NCI-H82 (cell line): ENCODE data around the gene MBOAT7.

Experiments used
- DNase-seq: peaks from one replicate; lab custom pipeline; 2025; lab: John Stamatoyannopoulos, UW

The MBOAT7 gene

GRCh38 chr19:54138489-54139256 is 50.7 kb downstream of the MBOAT7 start:
- no peak for DNase-seq

GRCh38 chr19:54137699-54138488 is 51.5 kb downstream of the MBOAT7 start, which contains the start of gene CNOT3:
TSS of gene CNOT3 (plus strand) at chr19:54137762. CDS start at chr19:54142979, 5,217 bp downstream.
- no peak for DNase-seq

GRCh38 chr19:54136864-54137698 is 52.3 kb downstream of the MBOAT7 start:
- DNase-seq = peak; percentile 100

- DNase-seq = peak; percentile 80
Observed at GRCh38 chr19:54136086-54136863, 53.1 kb downstream of the MBOAT7 start.

GRCh38 chr19:54133957-54134590 is 55.3 kb downstream of the MBOAT7 start:
- no peak for DNase-seq

- DNase-seq = peak; percentile 87
Observed at GRCh38 chr19:54133312-54133956, 55.9 kb downstream of the MBOAT7 start.

GRCh38 chr19:54129617-54129996 is 59.8 kb downstream of the MBOAT7 start:
- DNase-seq = no peak

- DNase-seq = no peak
Observed at GRCh38 chr19:54128796-54129616, 60.4 kb downstream of the MBOAT7 start.

GRCh38 chr19:54128441-54128725 is 61.0 kb downstream of the MBOAT7 start:
- no peak for DNase-seq

- no peak for DNase-seq
Observed at GRCh38 chr19:54127688-54128440, 61.5 kb downstream of the MBOAT7 start.

GRCh38 chr19:54125713-54126112 is 63.7 kb downstream of the MBOAT7 start:
- DNase-seq = no peak

GRCh38 chr19:54124393-54124792 is 65.0 kb downstream of the MBOAT7 start:
- no peak for DNase-seq

- DNase-seq = no peak
Observed at GRCh38 chr19:54123682-54124081, 65.7 kb downstream of the MBOAT7 start.
